Astrocyte of the hippocampus (primary cell): ENCODE measurements around the gene DDX56.
"Not testable (repeated sequence)": the region's sequence is repeated elsewhere in the genome, so short reads cannot be mapped to it uniquely, and the experiment has no call there.

ENCODE experiments used
- DNase-seq: peaks from one replicate; pipeline ENCODE4 v3.0.0; 2011; ENCODE audit warnings: low read depth, low spot score

The DDX56 gene

GRCh38 chr7:44563171-44563679 is 10.5 kb downstream of the DDX56 start:
- no peak for DNase-seq

DNA sequence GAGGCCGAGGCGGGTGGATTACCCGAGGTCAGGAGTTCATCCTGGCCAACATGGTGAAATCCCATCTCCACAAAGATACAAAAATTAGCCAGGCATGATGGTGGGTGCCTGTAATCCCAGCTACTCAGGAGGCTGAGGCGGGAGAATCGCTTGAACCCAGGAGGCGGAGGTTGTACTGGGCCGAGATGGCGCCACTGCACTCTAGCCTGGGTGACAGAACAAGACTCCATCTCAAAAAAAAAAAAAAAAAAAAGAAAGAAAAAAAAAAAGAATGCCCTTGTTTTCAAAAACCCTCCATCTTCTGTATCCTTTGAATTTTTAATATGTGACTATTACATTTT is 11.1 kb downstream of the DDX56 start:
- DNase-seq = not testable (repeated sequence)

DNA sequence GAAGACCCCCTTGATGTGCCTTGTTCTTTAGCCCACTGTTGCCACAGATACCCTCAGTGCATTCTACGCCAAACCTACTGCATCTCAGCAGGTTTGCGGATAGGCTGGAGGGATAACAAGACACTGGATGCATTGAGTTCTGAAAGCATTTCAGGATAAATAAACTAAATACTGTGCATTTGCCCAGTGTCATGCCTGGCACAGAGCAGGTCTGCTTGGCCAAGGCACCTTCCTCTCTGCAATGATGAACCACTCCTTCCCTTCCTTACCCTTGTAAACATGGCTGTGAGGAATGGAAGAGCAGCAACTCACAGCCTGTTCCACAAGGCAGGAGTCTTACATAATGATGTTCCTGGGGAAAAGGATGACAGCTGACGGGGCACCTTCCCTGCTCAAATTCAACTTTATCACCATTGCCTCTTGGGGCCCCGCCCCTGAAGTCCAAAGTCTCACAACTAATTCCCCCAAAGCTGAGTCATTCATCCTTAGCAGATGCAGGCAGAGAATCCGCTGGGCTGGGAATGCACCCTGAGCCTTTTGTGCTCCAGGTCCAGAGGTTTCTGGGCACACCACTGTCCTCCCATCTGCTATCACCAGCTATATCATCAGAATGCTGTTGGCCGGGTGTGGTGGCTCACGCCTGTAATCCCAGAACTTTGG is 11.6 kb downstream of the DDX56 start:
- DNase-seq = peak; percentile 39

DNA sequence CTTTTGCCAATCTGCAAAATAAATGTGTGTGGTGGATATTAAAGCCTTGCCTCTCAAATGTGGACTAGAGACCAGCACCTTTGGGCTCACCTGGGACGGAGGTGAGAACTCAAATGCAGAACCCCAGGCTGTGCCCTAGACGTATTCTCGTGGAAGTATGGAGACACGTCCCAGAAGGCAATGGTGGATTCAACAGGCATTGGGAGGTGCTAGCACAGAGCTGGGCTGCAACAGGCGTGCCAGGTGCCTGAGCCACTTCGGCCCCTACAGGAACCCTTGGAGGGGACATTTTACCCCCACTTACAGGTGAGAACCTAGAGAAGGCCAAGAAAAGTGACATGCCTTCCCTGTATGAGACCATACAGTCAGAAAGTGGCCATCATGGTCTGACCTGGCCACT is 12.2 kb downstream of the DDX56 start:
- no peak for DNase-seq

DNA sequence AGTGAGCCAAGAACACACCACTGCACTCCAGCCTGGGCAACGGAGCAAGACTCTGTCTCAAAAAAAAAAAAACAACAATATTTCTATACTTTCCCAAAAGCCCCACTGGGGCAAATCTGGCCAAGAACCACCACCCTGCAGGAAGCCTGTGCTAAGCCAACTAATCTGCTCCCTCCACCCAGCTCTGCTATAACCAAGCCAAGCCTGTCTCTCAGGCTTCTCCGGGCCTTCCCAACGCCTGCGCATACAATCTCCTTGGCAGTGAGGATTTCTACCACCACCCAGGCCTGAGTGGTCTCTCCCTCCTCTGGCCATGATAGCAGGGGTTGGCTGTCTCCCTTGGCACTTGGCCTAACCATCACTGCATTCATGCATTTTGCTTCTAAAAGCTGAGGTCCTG is 14.2 kb downstream of the DDX56 start:
- no peak for DNase-seq

DNA sequence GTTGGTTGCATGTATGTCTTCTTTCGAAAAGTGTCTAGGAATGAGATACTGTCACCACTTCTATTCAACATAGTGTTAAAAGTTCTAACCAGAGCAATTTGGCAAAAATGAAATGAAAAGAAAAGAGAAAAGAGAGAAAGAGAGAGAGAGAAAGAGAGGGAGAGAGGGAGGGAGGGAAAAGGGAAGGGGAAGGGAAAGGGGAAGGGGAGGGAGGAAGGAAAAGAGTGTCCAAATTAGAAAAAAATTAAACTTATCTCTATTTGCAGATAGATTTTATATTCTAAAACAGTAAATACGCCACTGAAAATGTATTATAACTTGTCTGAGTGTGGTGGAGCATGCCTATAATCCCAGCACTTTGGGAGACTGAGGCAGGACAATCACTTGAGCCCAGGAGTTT is 16.2 kb downstream of the DDX56 start:
- DNase-seq = no peak

DNA sequence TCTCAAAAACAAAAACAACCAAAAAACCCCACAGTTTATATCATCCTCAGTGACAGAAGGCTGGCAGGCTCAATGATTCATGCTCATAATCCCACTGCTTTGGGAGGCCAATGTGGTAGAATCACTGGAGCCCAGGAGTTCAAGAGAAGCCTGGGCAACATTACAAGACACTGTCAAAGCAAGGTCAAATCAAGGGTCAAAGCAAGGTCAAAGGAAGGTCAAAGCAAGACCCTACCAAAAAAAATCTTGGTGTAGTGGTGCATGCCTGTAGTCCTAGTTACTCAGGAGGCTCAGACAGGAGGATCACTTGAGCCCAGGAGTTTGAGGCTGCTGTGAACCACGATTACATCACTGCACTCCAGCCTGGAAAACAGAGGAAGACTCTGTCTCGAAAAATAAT is 18.4 kb downstream of the DDX56 start:
- DNase-seq = no peak

DNA sequence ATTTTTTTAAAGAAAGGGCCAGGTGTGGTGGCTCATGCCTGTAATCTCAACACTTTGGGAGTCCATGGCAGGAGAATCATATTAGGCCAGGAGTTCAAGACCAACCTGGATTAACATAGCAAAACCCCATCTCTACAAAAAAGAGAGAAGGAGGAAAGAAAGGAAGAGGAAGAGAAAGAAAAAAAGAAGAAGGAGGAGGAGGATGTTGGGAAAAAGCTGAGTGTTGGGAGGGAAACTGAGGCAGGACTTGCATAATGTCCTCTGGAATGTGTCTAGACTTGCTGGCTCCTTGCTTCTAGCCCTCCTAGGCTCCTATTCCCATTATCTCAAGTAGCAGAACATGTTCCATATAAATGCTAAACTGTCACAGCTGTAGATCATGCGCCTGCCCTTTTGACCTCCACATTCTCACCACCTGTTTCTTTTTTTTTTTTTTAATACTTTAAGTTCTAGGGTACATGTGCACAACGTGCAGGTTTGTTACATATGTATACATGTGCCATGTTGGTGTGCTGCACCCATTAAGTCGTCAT is 21.2 kb downstream of the DDX56 start:
- DNase-seq = not testable (repeated sequence)

DNA sequence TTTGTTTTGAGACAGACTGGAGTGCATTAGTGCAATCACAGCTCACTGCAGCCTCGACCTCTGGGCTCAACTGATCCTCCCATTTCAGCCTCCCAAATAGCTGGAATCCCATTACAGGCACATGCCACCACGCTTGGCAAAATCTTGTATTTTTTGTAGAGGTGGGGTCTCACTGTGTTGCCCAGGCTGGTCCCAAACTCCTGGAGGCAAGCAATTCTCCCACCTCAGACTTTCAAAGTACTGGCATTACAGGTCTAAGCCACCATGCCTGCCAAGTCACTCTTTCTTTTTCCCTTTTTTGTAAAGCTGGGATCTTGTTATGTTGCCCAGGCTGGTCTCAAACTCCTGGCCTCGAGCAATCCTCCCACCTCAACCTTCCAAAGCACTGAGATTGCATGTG is 24.3 kb downstream of the DDX56 start:
- no peak for DNase-seq

DNA sequence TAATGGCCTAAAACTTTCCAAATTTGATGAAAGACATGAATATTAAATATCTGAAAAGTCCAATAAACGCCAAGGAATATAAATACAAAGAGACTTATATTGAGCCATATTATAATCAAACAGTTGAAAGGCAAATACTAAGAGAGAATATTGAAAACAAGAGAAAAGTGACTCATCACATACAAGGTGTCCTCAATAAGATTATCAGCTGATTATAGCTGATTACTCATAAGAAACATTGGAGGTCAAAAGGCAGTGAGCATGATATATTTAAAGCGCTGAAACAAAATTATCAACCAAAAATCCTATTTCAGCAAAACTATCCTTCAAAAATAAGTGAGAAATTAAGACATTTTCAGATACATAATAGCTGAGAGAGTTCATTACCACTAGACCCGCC is 24.8 kb downstream of the DDX56 start:
- DNase-seq = no peak

GRCh38 chr7:44547536-44548231 is 26.0 kb downstream of the DDX56 start:
- no peak for DNase-seq

DNA sequence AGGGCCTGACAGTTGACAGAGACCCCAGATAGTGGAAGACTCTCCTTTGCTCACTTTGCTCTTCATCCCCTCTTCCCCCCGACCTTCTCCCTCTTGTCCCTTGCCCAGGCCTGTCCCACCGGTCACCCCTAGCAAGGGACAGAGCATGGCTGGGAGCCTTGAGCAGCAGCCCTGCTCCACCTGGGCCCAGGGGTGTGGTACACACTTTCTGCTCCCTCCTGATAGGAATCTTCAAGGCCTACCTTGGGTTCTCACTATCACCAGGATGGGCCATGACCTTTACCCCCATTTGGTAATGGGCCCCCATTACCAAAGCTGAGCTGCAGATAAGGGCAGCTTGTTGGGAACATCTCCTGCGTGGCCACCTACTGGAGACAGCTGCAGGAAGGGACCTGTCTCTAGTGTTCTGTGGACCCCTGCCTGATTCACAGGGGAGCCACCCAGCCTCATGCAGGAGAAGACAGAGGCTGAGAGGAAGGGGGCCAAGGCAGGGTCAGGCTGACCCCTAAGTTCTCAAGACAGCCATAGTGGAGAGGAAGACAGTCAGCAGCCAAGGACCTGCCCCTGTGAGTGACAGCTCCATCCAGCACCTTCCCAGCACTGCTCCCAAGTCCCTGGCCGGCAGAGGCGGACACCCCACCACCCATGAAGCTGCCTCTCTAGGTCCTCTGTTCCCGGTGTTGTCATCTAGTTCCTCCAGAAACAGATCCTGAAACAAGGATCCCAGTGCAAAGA is 31.7 kb downstream of the DDX56 start:
- DNase-seq = no peak

- DNase-seq = no peak
Measured at GRCh38 chr7:44541028-44541869, 32.5 kb downstream of the DDX56 start, which contains the start of gene NPC1L1. TSS of gene NPC1L1 (minus strand) at chr7:44541330. CDS start at chr7:44541259, 71 bp downstream.

DNA sequence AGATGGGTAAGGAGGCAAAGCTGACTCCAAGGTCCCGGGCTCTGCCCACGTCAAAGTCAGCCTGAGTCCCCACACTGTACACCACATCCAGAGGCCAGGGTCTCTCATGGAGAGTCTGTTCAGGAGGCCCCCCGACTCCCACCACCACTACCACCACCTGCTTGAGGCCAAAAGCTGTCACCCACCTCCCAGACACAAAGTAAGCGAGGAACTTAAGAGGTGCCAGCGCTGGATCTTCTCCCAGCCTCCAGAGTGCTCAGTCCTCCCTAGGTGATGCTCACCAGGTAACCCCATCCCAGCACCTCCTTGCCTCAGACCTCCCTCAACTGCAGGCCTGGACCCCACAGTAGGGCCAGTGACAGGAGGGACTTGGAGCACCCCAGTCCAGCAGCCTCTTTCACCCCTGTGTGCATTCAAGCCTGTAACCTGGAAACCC is 33.1 kb downstream of the DDX56 start:
- DNase-seq = no peak

- DNase-seq = no peak
Measured at GRCh38 chr7:44539669-44540506, 33.8 kb downstream of the DDX56 start.

DNA sequence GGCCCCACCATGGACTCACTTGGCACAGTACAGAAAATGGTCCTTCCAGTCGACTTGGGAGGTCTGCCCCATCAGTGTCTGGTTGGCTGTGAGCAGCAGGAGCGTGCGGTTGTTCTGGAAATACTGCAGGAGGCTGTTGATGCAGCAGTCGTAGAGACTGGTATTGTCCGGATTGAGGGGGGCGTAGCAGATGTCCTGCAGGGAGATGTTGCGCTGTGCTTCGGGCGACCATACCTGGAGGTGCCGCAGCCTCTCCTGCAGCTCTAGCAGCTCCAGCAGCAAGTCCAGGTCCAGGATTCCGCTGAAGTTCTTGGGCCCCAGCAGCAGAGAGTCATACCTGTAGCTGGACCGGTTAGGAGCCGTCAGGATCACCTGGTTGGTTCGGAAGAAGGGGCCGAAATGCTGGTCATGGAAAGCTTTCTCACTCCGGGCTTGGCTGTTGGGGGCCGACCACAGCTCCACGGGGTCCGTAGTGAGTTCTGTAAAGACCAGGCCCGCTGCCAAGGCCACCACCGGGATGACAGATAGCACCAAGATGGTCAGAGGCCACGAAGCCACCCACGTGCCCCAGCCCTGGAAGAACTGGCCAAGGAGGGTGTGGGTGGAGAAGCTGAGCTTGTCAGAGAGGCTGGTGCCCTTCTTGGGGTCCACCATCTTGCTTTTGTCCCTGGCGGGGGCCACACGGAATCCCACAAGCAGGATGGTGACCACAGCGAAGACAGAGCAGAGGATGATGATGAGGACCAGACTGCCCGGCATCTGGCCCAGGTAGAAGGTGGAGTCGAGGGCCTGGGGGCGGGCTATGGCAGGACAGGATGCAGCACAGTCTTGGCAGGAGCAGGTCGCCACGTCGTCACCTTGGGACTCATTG is 34.7 kb downstream of the DDX56 start:
- DNase-seq = no peak

GRCh38 chr7:44538093-44538797 is 35.5 kb downstream of the DDX56 start:
- DNase-seq = no peak

GRCh38 chr7:44537442-44537841 is 36.3 kb downstream of the DDX56 start:
- no peak for DNase-seq

DNA sequence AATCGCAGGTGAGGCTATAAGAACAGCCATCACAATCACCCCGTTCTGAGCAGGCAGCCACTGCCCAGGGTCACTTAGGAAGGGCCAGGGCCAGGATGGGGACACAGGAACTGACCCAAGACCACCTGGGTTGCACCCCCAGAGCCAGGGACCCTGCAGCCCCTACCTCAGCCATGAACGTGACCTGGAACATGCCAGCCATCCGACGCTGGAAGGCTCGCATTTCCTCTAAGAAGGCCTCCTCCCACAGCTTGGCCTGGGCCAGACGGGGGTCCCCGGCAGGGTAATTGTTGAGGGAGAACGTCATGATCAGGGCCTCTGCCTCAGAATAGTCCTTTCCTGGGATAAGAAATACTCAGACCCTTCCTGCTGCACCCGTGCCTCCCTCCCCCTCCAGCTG is 37.6 kb downstream of the DDX56 start:
- DNase-seq = no peak
